Measurements from ENCODE around the gene FKBP10.
"Not testable (repeated sequence)": the region's sequence is repeated elsewhere in the genome, so short reads cannot be mapped to it uniquely, and the experiment has no call there.

FKBP10 gene

DNA sequence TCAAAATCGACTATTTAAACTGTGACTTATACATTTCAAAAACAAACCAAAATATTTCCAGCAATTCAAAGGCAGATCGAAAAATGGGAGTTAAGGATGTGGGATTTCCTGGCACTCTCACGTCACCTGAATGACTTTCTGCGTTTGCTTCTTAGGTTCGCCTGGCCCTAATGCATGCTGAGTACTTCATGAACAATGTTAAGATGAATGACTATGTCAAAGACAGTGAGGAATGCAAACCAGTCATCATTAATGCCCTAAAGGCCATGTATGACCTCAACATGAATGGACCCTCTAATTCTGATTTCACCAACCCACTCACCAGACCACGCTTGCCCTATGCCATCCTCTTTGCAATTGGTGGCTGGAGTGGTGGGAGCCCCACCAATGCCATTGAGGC lies 32.2 kb downstream of the FKBP10 start:
- no peak for DNase-seq

GRCh38 chr17:41848788-41849187 lies 36.0 kb downstream of the FKBP10 start:
- DNase-seq, result no peak

- DNase-seq, result no peak
These were observed 36.6 kb downstream of the FKBP10 start for GRCh38 chr17:41849251-41849990.

DNA sequence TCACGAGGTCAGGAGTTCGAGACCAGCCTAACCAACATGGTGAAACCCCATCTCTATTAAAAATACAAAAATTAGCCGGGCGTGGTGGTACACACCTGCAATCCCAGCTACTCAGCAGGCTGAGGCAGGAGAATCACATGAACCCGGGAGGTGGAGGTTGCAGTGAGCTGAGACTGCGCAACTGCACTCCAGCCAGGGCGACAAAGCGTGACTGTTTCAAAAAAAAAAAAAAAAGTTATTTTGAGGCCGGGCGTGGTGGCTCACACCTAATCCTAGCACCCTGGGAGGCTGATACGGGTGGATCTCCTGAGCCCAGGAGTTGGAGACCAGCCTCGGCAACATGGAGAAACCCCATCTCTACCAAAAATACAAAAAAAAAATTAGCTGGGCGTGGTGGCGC lies 38.6 kb downstream of the FKBP10 start:
- DNase-seq, result not testable (repeated sequence)

DNA sequence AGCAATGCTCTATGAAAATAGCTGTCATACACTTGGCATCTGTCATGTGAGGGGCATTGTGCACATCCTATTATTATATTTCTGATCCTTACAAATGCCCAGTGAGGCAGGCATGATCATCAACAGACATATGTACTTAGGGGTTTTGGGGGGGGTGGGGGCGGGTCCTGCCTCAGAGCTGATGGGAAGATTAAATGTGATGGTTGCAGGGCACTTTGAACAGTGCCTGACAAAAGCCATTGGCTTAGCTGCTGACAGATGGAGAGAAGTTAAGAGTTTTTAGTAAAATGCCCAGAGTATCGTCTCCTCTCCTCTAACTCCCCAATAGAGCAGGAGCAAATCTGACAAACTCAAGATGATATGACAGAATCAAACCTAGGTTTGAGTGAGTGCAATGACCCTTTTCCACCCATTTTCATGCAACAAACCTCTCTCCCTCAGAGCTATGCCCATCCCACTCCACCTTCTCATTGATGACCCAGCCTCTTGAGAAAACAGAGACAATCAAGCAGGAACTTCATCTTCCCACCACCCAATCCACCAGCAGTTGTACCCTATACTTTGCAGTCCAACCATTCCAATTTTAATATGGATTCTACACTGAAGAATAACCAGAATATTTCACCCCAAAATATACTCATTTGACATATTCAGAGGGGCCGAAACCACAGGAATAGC lies 47.6 kb downstream of the FKBP10 start:
- DNase-seq, result no peak

- DNase-seq, result no peak
These were observed 50.5 kb downstream of the FKBP10 start for GRCh38 chr17:41863074-41863848.

DNA sequence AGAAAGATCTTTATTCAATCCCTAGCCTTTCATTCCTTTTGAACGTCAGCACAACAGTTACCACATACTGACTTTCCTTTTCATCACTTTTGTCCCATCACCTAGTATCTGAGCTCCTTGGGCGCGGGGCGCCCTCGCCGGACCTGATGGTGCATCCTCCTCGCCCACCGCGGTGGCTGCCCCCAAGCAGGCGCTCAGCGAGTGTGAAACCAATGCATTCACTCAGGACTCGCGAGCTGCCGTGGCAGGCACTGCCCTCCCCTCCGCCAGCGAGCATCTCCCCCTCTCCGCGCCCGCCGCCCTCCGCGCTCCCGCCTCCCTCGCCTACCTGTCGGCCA lies 51.7 kb downstream of the FKBP10 start:
- no peak for DNase-seq

DNA sequence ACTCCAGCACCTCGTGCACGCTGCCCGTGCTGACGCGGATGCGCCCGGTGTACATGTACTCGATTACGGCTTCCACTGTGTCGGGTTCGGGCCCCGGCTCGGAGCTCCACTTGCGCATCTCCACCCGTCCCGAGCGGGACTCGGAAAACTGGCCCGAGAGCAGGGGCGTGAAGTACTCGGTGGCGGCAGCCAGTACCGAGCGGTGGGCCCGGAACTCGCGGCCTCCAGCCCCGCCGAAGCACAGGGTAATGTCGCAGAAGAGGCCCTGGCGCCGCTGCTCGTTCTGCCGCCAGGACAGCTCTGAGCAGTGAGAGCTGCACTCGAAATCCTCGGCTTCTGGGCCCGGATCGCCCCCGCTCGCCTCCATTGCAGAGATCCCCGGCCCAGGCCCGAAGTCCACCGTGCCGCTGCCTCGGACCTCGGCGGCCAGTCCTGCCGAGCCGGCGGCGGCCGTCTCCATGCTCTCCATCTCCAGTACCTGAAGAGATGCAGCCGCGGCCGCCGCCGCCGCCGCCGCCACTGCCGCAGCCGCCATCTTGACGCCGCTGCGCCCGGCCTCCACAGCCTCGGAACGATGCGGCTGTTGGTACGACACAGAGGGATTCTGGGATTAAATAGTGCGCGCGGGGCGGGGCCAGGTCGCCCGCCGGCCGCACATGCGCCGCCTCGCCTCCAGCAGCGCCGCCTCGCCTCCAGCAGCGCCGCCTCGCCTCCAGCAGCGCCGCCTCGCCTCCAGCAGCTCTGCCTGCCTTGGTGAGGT lies 52.2 kb downstream of the FKBP10 start, which contains the start of gene KLHL11:
Gene KLHL11, minus strand, starts transcription at position 588 of the 760 bp plus-strand sequence. Its CDS starts 53 bp downstream, at position 535.
- peak; percentile 61 for DNase-seq

DNA sequence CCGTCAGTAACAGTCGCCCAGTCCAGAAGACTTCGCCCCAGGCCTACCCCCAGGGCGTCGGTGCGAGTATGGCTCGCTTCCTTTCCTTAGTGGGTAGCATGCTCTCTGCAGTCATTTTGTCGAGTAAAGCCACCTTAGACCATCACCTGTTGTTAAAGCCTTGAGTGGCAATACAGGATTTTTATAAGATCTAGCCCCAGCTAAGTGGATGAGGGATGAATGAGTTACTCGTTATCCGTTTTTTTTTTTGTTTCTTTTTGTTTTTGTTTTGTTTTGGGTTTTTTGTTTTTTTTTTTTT lies 52.7 kb downstream of the FKBP10 start:
- DNase-seq, result no peak

GRCh38 chr17:41868568-41868967 lies 55.8 kb downstream of the FKBP10 start:
- no peak for DNase-seq

DNA sequence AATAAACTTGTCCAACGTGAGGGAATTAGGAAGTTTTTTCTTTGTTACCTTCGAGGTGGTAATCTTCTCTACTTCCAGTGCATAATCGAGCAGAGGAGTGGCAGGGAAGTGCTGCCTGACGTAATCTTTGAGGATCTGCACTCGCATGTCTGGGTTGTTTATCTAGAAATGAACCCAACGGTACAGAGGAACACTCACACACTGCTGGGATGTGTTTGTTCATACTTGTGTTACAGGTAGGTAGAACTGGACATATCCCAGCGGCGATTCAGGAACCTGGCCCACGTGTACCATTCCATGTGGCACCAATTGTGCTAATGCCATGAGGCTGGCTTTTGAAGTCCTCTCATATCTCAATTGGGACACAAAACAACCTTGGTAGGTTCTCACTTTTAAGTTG lies 56.6 kb downstream of the FKBP10 start:
- DNase-seq, result no peak

DNA sequence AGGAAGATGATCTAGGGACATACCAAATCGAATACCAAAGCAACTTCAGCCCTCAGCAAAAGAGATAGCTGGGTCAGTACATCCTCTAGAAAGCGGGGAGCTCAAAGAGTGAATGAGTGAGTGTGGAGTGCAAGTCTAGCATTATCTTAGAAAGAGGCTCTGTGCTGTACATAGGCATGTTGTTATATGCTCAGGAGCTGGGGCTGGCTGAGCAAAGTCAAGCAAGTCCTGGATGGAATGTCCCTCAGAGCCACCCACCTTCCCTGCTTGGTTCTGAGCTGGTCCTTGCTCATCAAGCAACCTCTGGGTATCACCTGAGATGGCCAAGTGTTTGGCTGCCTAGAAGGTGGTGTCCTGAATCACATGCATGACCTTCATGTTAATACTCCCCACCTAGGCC lies 57.3 kb downstream of the FKBP10 start:
- DNase-seq, result no peak

DNA sequence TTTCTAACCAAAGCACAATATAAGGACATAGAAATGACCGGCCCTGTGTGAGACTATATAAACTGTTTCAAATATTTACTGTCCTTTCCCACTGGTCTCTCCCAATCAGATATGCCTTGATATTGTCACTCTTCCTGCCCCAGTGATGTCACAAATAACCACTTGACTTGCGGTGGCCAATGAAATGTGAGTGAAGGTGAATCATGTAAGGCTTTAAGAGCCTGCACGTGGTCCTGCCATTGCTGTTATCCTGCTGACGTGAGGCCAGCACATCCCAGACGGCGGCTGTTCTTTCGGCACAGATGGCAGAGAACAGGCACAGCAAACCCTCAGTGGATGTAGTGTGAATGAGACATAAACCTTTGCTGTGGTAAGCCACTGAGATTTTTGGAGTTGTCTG lies 57.8 kb downstream of the FKBP10 start:
- no peak for DNase-seq

DNA sequence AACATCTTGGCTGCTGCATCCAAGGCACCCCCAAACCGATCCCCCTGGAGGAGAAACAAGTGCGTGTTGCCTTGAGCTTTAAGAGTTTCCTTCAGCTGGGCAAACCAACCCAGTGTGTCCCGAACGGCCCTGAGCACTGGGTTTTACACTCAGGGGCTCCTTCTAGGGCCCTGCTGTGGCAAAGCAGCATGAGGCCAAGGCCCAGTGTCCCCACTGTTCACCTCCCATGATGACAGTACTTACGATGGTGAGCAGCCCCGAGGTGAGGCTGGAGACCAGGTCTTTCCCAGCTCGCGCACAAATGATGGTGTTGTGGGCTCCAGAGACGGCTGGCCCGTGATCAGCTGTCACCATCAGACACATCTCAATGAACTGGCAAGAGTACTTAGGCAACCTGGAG lies 59.0 kb downstream of the FKBP10 start:
- DNase-seq, result no peak

Data from NCI-H446 treated with DMSO at 0.1 percent for 48 hours (cell line).